Medulla oblongata (tissue), 1 donor: Measurements from ENCODE around the gene VASH1.

ENCODE experiments used
- DNase-seq: peaks from one replicate; pipeline ENCODE4 v3.0.0-alpha.2; 2015; ENCODE audit errors: extremely low spot score

VASH1 gene

DNA sequence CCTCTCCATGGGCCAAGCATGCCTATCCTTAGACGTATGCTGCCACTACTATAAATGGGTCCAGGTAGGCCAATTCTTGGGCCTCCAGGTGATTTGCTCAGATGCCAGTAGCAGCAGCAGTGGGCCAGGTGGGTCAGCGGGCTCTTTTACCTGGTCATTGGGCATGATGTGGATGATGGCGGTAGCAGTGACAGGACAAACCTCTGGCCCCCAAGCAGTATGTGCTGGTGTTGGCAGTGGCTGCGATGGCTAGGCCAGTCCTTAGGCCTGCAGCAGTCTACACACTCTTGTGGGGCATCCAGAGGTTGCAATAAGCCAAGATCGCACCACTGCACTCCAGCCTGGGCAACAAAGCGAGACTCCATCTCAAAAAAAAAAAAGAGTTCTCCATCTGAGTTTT is 19.1 kb upstream of the VASH1 start:
- DNase-seq: no peak

- DNase-seq: peak; percentile 67
Observed at GRCh38 chr14:76742966-76743365, 18.3 kb upstream of the VASH1 start.

- DNase-seq: peak; percentile 90
Observed at GRCh38 chr14:76752744-76753143, 8.5 kb upstream of the VASH1 start.

DNA sequence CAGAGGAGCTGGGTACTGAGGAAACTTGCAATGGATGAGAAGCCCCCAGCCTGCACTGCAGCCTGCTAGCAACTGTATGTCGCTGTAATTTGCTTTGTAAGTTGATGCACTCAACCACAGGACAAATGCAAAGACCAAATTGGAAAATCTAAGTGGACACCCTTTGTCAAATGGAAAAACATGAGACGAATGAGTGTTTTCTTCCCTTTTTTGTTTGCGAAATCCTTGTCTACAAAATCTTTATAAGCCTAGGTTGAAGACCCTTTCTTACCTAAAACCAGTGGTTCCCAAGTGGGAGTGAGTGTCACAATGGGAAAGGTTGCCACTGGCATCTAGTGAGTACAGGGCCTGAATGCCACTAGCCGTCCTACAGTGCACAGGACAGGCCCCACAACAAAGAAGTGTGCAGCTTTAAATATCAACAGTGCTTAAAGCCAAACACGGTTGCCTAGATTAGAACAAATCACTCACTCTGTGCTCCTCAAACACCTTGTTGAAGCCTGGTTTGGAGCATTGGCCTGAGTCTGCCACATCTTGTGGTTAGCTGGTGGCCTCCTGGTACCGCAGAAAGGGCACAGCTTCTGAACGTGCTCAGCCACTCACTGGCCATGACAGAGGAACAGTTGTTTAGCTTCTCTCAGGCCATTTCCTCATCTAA is 7.6 kb upstream of the VASH1 start:
- DNase-seq: peak; percentile 52

- no peak for DNase-seq
Observed at GRCh38 chr14:76754586-76754985, 6.7 kb upstream of the VASH1 start.

DNA sequence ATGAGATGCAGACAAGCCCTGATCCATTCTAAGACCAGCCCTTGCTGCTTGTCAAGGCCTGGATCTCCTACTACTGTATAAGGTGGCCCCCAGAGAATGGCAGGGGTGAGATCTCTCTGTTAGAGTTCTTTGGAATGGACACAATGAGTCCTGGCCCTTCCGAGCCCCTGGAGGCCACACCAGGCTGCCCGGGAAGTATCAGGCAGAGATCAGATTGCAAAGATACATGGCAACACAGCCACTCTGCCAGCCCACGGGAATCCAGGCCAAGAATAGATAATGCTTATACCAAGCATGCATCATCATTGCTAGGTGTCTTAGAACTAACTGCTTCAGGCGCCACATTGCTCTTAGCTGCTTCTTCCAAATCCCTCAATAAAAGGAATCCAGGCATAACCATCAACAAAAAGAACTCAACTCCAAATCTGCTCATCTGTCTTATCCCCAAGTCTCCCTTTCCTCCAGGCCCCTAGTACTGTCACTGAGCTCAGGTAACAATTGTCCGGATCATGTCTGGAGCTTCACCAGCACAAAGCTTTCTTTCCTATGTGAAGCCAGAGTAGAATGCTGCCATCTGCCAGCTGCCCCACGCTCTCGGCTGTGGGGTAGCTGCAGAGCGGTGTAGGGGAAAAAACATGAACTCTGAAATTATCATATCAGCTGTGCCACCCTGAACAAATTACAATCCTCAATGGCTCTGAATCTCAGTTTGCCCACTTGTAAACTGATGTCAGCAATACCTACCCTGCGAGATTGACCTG is 5.5 kb upstream of the VASH1 start:
- DNase-seq: no peak

GRCh38 chr14:76756371-76756750 is 4.9 kb upstream of the VASH1 start:
- DNase-seq: no peak

- peak; percentile 9 for DNase-seq
Observed at GRCh38 chr14:76759589-76759988, 1.7 kb upstream of the VASH1 start.

DNA sequence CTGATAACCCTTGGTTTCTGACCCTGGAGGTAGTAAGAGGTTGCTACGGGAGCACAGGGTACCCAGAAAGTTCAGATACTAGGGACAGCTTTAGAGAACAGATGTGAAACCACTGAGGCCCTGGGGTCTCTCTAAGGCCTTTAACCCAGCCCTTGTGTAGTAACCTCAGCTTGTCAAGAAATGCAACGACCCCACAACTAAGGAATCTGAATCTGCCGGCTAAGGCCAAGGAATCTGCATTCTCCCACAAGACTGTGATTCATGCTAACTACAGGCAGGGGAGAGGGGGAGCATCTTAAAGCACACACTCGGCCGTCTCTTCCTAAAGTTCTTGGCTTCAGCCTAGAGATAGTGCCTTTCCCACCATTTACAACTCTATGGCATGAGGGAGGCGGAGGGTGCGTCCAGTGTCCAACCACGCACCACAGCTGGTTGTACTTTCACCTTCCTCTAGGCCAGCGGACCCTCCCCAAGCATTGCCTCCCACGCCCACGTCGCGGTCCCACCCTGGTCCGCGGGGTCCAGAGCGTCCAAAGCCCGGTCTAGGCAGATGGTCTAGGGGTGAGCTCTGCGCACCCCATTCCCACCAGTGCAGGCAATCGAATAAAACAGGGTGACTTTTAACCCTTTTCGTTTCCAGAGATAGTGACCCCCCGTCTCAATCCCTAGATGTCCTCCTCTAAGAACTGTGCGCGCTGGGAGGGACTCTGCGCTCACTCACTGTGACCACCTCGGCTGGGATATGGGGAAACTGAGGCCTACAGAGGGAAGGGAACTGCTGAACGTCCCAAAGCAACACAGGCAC is 735 bp upstream of the VASH1 start:
- DNase-seq: peak; percentile 2

- no peak for DNase-seq
Observed at GRCh38 chr14:76761960-76762410, 717 bp downstream of the VASH1 start.

GRCh38 chr14:76762411-76763095 is 1.3 kb downstream of the VASH1 start:
- DNase-seq: peak; percentile 56

GRCh38 chr14:76763096-76764041 is 2.1 kb downstream of the VASH1 start:
- DNase-seq: peak; percentile 80

DNA sequence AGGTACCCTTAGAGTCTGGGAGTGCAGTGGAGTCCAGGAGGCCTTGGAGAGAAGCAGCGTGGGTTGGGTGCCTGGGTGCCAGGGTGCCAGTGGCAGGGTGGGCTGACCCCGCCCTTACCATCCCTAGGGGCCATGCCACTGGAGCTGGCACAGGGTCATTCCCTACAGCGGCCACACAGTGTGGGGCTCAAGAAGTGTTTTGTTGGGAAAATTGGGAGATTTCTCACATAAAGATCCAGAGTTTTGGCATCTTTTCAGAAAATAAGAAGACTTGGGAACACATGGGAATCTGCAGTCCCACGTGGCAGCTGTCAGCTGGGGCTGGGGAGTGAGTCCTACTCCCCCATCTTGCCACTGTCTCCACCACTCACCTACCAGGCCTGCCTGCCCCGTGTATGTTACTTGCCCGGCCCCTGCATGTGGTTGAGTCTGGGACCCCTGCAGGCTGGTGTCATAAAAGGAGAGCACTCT is 4.2 kb downstream of the VASH1 start:
- DNase-seq: no peak

- DNase-seq: peak; percentile 87
Observed at GRCh38 chr14:76767681-76768656, 6.7 kb downstream of the VASH1 start.

GRCh38 chr14:76768671-76769500 is 7.6 kb downstream of the VASH1 start:
- no peak for DNase-seq

DNA sequence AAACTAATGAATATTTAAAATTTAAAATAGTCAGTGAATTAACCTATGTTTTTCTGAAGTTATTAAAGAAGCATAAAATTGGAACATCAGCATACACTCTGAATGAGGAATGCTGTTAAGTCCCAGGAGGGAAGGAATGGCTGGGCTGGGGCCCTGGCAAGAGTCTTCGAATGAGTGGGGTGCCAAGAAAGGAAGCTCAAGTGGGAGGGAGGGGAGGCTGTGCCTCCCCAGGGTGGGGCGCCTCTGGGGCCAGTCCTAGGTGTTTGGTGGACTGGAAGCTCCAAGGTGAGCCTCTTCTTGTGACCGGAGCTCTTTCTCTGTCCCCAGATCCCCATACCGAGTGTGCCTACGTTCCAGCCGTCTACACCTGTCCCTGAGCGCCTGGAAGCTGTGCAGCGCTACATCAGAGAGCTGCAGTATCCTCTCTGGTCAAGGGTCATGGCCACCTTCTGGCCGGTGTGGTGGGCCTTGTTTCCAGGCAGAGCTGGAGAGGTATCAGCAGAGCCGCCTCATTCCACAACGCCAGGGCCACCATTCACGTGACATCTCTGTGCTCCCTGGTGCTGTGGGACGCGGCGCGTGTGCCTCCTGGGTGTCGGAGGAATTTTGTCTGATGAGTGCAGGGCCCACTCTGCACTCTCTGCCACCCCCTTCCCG is 8.5 kb downstream of the VASH1 start:
- no peak for DNase-seq

- peak; percentile 53 for DNase-seq
Observed at GRCh38 chr14:76770521-76771436, 9.5 kb downstream of the VASH1 start.
